B cell (primary cell): ENCODE data around the gene SARNP. TPM values are rescaled to one million over a fixed set of nuclear protein-coding genes. Genes with fewer than 3 reads are reported as not detected.

ENCODE experiments used
- ATAC-seq: fragments of 200-7000 bp; cut with Tn5 transposase; one replicate; pipeline ENCODE4 v1.10.0; 2021; ENCODE audit warnings: low read depth, mild to moderate bottlenecking, moderate number of reproducible peaks, moderate library complexity
- CTCF ChIA-PET: fragments of 350-600 bp; sonication (Branson Sonifier 250); formaldehyde crosslinking; loops from one replicate; lab custom pipeline; 2021; ENCODE audit warnings: antibody characterized with exemption, inconsistent platforms; lab: Charles Lee
- POLR2A ChIA-PET: fragments of 350-600 bp; sonication (Branson Sonifier 250); formaldehyde crosslinking; loops from one replicate; lab custom pipeline; 2021; ENCODE audit warnings: antibody characterized with exemption; lab: Charles Lee
- DNase-seq: peaks from one replicate; pipeline ENCODE4 v3.0.0; 2013
- H2AFZ ChIP-seq: 2 replicates; pipeline ENCODE4 v1.6.1; 2012; ENCODE audit warnings: mild to moderate bottlenecking, low read depth, low read length; ENCODE audit not compliant: insufficient read depth, poor library complexity, severe bottlenecking
- H3K27ac ChIP-seq, 2 donors: 1 replicate in 1 of 2; 2 replicates in 1 of 2; pipeline ENCODE4 v1.5.1; 2012 to 2013; ENCODE audit warnings: low read length in 2 of 2, mild to moderate bottlenecking in 2 of 2, moderate library complexity in 1 of 2
- H3K27me3 ChIP-seq, 4 experiments: fragments of 200-600 bp in 1 of 4; sonication (generic) in 1 of 4; replicated peaks in 1 of 4; 1 replicate in 2 of 4; 2 replicates in 2 of 4; pipeline versions ENCODE4 v1.6.1 to v1.7.0; 2013 to 2016; ENCODE audit warnings: low read length in 3 of 4, mild to moderate bottlenecking in 2 of 4, mixed read lengths in 1 of 4, moderate library complexity in 1 of 4; ENCODE audit not compliant: insufficient read depth in 4 of 4, control insufficient read depth in 3 of 4; ENCODE audit errors: control extremely low read depth in 1 of 4
- H3K36me3 ChIP-seq, 2 experiments: replicated peaks in 1 of 2; 1 replicate in 1 of 2; 2 replicates in 1 of 2; pipeline versions ENCODE4 v1.6.1 to v1.7.1; 2013; ENCODE audit warnings: low read length in 1 of 2; ENCODE audit not compliant: insufficient read depth in 2 of 2, control insufficient read depth in 1 of 2; ENCODE audit errors: control extremely low read depth in 1 of 2, extremely low read depth in 1 of 2
- H3K4me1 ChIP-seq, 2 donors: fragments of 200-600 bp in 1 of 2; sonication (generic) in 1 of 2; 1 replicate in 1 of 2; 2 replicates in 1 of 2; pipeline versions ENCODE4 v1.5.1 to v1.6.1; 2013 to 2017; ENCODE audit warnings: low read length in 2 of 2; ENCODE audit not compliant: control insufficient read depth in 2 of 2, insufficient read depth in 2 of 2
- H3K4me2 ChIP-seq: replicated peaks from 2 replicates; pipeline ENCODE3; 2012; ENCODE audit warnings: mild to moderate bottlenecking, low read depth, low read length; ENCODE audit not compliant: poor library complexity, severe bottlenecking
- H3K4me3 ChIP-seq, 5 experiments: fragments of 200-600 bp in 1 of 5; sonication (generic) in 1 of 5; 1 replicate in 3 of 5; 2 replicates in 2 of 5; pipeline versions ENCODE4 v1.5.1 to v1.7.0; 2011 to 2016; ENCODE audit warnings: low read length in 4 of 5, mild to moderate bottlenecking in 4 of 5, low read depth in 2 of 5, control low read depth in 1 of 5, moderate library complexity in 1 of 5; ENCODE audit not compliant: insufficient read depth in 1 of 5; ENCODE audit errors: control extremely low read depth in 1 of 5, extremely low read depth in 1 of 5
- H3K79me2 ChIP-seq: fragments of 200-600 bp; sonication (generic); one replicate; pipeline ENCODE4 v1.6.0; 2016; ENCODE audit warnings: low read length; ENCODE audit not compliant: control insufficient read depth, insufficient read depth
- H3K9ac ChIP-seq: fragments of 200-600 bp; sonication (generic); 2 replicates; pipeline ENCODE4 v1.6.1; 2017; ENCODE audit warnings: mild to moderate bottlenecking, low read length, moderate library complexity
- H3K9me3 ChIP-seq, 3 donors: one replicate each; pipeline versions ENCODE4 v1.6.1 to v1.7.1; 2013; ENCODE audit warnings: low read length in 2 of 3; ENCODE audit not compliant: control insufficient read depth in 2 of 3, insufficient read depth in 1 of 3; ENCODE audit errors: control extremely low read depth in 1 of 3
- H4K20me1 ChIP-seq: 2 replicates; pipeline ENCODE4 v1.6.0; 2012; ENCODE audit warnings: mild to moderate bottlenecking, low read length; ENCODE audit not compliant: insufficient read depth, control insufficient read depth, poor library complexity, severe bottlenecking
- H3K27ac Mint-ChIP-seq: one replicate; pipeline ENCODE4 v1.8.0; 2021; ENCODE audit warnings: mixed read lengths
- H3K27me3 Mint-ChIP-seq: one replicate; pipeline ENCODE4 v1.8.0; 2021; ENCODE audit warnings: mixed read lengths
- H3K4me1 Mint-ChIP-seq: one replicate; pipeline ENCODE4 v1.8.0; 2021; ENCODE audit warnings: mixed read lengths
- H3K4me3 Mint-ChIP-seq: one replicate; pipeline ENCODE4 v1.8.0; 2021; ENCODE audit warnings: mixed read lengths
- H3K9me3 Mint-ChIP-seq: one replicate; pipeline ENCODE4 v1.8.0; 2022; ENCODE audit warnings: mixed read lengths; ENCODE audit not compliant: insufficient read depth
- EZH2 ChIP-seq: IDR thresholded peaks from 2 replicates; pipeline ENCODE4 v1.6.1; 2012; ENCODE audit warnings: borderline replicate concordance, low read depth, mild to moderate bottlenecking, moderate library complexity, low read length; ENCODE audit not compliant: insufficient read depth, poor library complexity, severe bottlenecking
- WGBS: methylation state at CpG from one replicate; pipeline ENCODE4 v1.1.5; 2013; ENCODE audit warnings: missing lambda C conversion rate; ENCODE audit not compliant: insufficient coverage; 5-methylcytosine and 5-hydroxymethylcytosine counted together
- intact Hi-C: fragments of 100-400 bp; cut with micrococcal nuclease; formaldehyde crosslinking; loops from one replicate; pipeline ENCODE4 v1.10.0; 2022
- polyA plus RNA-seq: library from polyadenylated mRNA; depleted of rRNA; stranded (reverse); fragments of >200 nt; gene quantifications from 2 replicates; pipeline ENCODE4 v1.2.3, GENCODE V29; 2012
- total RNA-seq, 2 donors: library from RNA; stranded (reverse); fragments of 120-200 nt in 1 of 2; gene quantifications; 1 replicate in 1 of 2; 2 replicates in 1 of 2; pipeline versions ENCODE4 v1.2.3 to v1.2.4, GENCODE V29; 2013 to 2022
- TF ChIP-seq, protein P1 (sequence below): fragments of 200-600 bp; IDR thresholded peaks from one replicate; pipeline ENCODE4 v1.8.0; 2022; ENCODE audit warnings: antibody characterized with exemption, mild to moderate bottlenecking

The SARNP gene
- total and polyA plus RNA-seq, 2 donors (not counting 1 experiment from before 2014, with no cell fraction given): 22.6 to 46.4 TPM

DNA sequence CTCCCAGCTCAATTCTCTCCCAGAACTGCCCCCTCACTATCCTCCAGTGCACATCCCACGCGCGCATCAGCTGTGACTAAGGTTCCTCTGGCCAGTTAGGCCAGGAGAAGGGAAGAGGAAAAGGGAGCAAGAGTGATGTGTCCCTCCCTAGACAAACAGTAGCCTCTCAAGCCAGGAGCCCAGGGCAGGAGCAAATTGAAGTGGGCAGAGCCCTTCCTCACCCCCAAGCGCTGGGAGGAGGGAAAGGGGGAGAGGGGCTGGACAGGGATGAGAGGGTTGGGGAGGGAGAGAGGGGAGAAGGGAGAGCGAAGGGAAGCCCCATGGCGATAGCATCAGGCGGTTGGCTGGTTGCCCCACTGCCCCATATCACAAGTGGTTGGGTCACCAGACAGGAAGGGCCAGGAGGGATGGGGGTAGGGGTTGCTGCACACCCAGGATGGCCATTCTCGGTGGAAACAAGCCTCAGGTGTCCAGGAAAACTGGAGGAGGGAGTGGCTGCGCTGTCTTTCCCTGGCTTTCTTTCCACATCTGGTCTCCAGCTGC, 89.8 kb downstream of the SARNP start:
- ChIA-PET CTCF (interaction anchor here (4.2 to 4.4 kb wide), 2 partner anchors 11 kb away, joined by 24 to 41 read pairs; partner anchors contain the start of gene BLOC1S1), POLR2A (no interaction called here)
- ATAC-seq: no peak
- peaks cover 21 to 40% of the 10 kb centered on the region in 2 donors for H3K4me1 ChIP-seq
- intact Hi-C loops: no loop called here
- Mint-ChIP-seq H3K27me3 (no peaks in the 10 kb centered on the region), H3K9me3 (no peaks in the 10 kb centered on the region), H3K27ac (peak overlapping the region; percentile 89), H3K4me1 (peaks cover 45% of the 10 kb centered on the region), H3K4me3 (peak overlapping the region; percentile 82)
- peak overlapping the region; percentile 87 for H2AFZ ChIP-seq
- no peaks in the 10 kb centered on the region for H3K27me3 ChIP-seq
- no peaks in the 10 kb centered on the region for H3K9me3 ChIP-seq
- TF ChIP-seq EZH2: no peak
- TF ChIP-seq, protein P1, sequence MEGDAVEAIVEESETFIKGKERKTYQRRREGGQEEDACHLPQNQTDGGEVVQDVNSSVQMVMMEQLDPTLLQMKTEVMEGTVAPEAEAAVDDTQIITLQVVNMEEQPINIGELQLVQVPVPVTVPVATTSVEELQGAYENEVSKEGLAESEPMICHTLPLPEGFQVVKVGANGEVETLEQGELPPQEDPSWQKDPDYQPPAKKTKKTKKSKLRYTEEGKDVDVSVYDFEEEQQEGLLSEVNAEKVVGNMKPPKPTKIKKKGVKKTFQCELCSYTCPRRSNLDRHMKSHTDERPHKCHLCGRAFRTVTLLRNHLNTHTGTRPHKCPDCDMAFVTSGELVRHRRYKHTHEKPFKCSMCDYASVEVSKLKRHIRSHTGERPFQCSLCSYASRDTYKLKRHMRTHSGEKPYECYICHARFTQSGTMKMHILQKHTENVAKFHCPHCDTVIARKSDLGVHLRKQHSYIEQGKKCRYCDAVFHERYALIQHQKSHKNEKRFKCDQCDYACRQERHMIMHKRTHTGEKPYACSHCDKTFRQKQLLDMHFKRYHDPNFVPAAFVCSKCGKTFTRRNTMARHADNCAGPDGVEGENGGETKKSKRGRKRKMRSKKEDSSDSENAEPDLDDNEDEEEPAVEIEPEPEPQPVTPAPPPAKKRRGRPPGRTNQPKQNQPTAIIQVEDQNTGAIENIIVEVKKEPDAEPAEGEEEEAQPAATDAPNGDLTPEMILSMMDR: no peak
- peak overlapping the region; percentile 34 to 80 for H3K27ac ChIP-seq
- no peaks in the 10 kb centered on the region for H4K20me1 ChIP-seq
- no peak for DNase-seq
- H3K9ac ChIP-seq: peak overlapping the region; percentile 90
- peak overlapping the region; percentile 100 for H3K4me2 ChIP-seq
- H3K79me2 ChIP-seq: no peaks in the 10 kb centered on the region
- WGBS: 48% methylated on average over 5 of the region's 9 CpGs
- H3K4me3 ChIP-seq: peak overlapping the region in 4 of 5 experiments; percentile 69 to 91 (median 78)
- peaks cover 0 to 17% of the 10 kb centered on the region in 2 experiments for H3K36me3 ChIP-seq

DNA sequence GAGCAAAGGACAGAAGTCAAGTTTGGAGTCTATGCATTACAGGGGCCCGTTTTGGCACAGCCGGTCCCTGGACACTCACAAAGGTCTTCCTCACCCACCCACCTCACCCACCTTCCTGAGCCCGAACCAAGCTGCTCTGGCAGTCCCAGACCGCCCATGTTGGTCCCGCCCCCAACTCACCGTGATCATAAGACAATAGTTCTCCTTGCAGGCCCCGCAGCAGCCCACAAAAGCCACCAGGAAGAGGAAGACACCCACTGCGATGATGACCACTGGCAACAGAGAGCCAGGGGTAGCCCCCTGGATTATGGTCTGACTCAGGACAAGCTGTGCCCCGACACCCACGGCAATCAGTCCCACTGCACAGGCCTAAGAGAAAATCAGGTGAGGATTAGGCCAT, 90.6 kb downstream of the SARNP start:
- 70% methylated on average over 10 of the region's 10 CpGs for WGBS
- Mint-ChIP-seq H3K9me3 (no peaks in the 10 kb centered on the region), H3K4me1 (peaks cover 45% of the 10 kb centered on the region), H3K27me3 (no peaks in the 10 kb centered on the region), H3K4me3 (peak overlapping the region; percentile 82), H3K27ac (peak overlapping the region; percentile 89)
- no peaks in the 10 kb centered on the region for H3K27me3 ChIP-seq
- ChIA-PET CTCF (interaction anchor here (4.2 to 4.4 kb wide), 2 partner anchors 10 to 11 kb away, joined by 24 to 41 read pairs; partner anchors contain the start of gene BLOC1S1), POLR2A (no interaction called here)
- H3K79me2 ChIP-seq: no peaks in the 10 kb centered on the region
- no peak overlapping the region for H3K4me3 ChIP-seq
- H3K9ac ChIP-seq: no peak overlapping the region
- peak overlapping the region in 1 of 2 donors; percentile 16 for H3K27ac ChIP-seq
- H3K4me1 ChIP-seq: peaks cover 21 to 40% of the 10 kb centered on the region in 2 donors
- no peak overlapping the region for H3K4me2 ChIP-seq
- no peak overlapping the region for H2AFZ ChIP-seq
- no peaks in the 10 kb centered on the region for H3K9me3 ChIP-seq
- DNase-seq (no peak), ATAC-seq (no peak)
- H4K20me1 ChIP-seq: no peaks in the 10 kb centered on the region
- H3K36me3 ChIP-seq: peaks cover 0 to 17% of the 10 kb centered on the region in 2 experiments
- no peak for TF ChIP-seq EZH2
- intact Hi-C loops: no loop called here
